ENCODE measurements around the gene LYPD6B.

The LYPD6B gene

DNA sequence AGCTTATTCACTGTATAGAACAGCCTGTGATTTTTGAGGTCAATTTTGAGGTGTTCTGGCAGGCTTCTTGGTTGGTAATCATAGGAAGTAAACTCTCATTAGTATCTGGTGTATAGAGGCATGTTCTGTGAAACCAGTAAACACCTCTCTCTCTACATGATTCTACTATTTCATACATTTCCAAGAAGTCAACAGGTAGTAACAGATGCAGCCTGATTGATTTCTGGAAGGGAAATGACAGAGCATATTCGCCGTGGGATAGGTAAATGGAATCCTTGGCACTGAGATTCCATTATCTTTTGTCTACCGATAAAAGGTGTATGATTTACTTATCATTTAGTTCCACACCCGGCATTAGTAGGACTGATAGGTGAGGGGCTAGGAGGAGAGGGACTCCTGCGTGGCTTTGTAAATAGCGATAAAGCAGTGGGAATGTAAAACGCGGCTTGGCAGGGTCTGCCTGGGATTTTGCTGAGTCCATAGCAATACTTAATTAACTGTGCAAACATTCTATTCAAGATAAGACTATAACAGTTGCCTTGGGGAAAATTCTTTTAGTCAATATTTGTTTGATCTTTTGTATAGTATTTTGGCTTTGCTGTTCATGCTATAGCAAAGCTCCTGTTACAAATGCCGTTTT is 32.3 kb downstream of the LYPD6B start:
- Mint-ChIP-seq H3K4me1 (peaks cover 20% of the 10 kb centered on the region), H3K27ac (peak overlapping the region in 1 of 3 experiments; percentile 21), H3K27me3 (ENCODE audit: low read depth) (no peaks in the 10 kb centered on the region), H3K9me3 (no peaks in the 10 kb centered on the region), H3K4me3 (no peak overlapping the region), H3K36me3 (ENCODE audit: low read depth) (peaks cover 4% of the 10 kb centered on the region)
- TF ChIP-seq CTCF (IDR thresholded peaks at IDR 0.05; ENCODE audit: unreplicated experiment in 3 of 3) = no peak

DNA sequence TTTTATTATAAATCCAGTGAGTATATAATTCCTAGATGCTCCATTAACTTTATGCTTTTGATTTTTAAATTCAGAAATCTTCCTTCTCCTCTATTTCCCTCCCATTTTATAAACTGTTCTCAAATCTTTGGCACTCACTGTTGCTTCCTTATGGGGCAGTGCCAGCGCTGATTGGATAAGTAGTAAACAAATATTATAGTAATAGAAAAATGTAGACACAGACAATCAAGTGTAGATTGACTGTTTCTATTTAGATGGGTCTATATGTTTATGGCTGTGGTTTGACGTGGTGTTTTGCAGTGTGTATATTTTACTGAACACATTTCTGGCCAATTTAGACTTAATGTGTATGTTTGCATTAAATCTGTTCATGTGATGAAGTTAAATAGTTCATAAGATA is 36.6 kb downstream of the LYPD6B start:
- no peaks in the 10 kb centered on the region for H3K27me3 Mint-ChIP-seq (ENCODE audit: low read depth)
- no peaks in the 10 kb centered on the region for H3K36me3 Mint-ChIP-seq (ENCODE audit: low read depth)
- peaks cover 49% of the 10 kb centered on the region for H3K4me1 Mint-ChIP-seq
- no peak for TF ChIP-seq CTCF (IDR thresholded peaks at IDR 0.05; ENCODE audit: unreplicated experiment in 3 of 3)
- peak overlapping the region in 2 of 3 experiments; percentile 27 to 62 for H3K4me3 Mint-ChIP-seq
- peak overlapping the region; percentile 60 to 90 (median 71) for H3K27ac Mint-ChIP-seq
- no peaks in the 10 kb centered on the region for H3K9me3 Mint-ChIP-seq

DNA sequence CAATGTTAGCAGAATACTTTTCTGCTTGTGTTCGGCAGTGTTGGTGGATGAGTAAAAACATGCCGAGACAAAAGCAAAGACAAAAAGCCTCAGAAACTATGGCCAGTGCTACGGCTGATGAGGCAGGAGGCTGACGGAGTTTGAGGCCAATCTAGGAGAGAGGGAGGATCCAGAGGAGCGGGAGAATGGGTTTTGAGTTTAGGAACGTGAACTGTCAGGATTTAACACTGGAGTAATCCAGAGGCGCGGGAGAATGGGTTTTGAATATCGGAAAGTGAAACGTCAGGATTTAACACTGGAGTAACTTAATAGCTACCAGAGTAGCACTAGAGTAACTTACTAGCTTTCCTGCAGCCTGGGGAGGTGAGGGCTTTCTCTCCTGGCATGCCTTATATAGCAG is 37.4 kb downstream of the LYPD6B start:
- Mint-ChIP-seq H3K27ac (peak overlapping the region; percentile 60 to 90 (median 71)), H3K4me1 (peaks cover 51% of the 10 kb centered on the region), H3K4me3 (peak overlapping the region; percentile 27 to 62 (median 53)), H3K36me3 (ENCODE audit: low read depth) (no peaks in the 10 kb centered on the region), H3K27me3 (ENCODE audit: low read depth) (no peaks in the 10 kb centered on the region), H3K9me3 (no peaks in the 10 kb centered on the region)
- TF ChIP-seq CTCF (IDR thresholded peaks at IDR 0.05; ENCODE audit: unreplicated experiment in 3 of 3) = no peak

- no peak for TF ChIP-seq CTCF (IDR thresholded peaks at IDR 0.05; ENCODE audit: unreplicated experiment in 3 of 3)
- peak overlapping the region; percentile 60 to 90 (median 71) for H3K27ac Mint-ChIP-seq
- H3K4me1 Mint-ChIP-seq = peaks cover 58% of the 10 kb centered on the region
- no peaks in the 10 kb centered on the region for H3K27me3 Mint-ChIP-seq (ENCODE audit: low read depth)
- peak overlapping the region in 2 of 3 experiments; percentile 13 to 32 for H3K4me3 Mint-ChIP-seq
- H3K36me3 Mint-ChIP-seq (ENCODE audit: low read depth) = no peaks in the 10 kb centered on the region
- no peaks in the 10 kb centered on the region for H3K9me3 Mint-ChIP-seq
These were observed 38.4 kb downstream of the LYPD6B start for GRCh38 chr2:149076863-149077412.

GRCh38 chr2:149077861-149078260 is 39.4 kb downstream of the LYPD6B start:
- Mint-ChIP-seq H3K36me3 (ENCODE audit: low read depth) (no peaks in the 10 kb centered on the region), H3K9me3 (no peaks in the 10 kb centered on the region), H3K4me1 (peaks cover 67% of the 10 kb centered on the region), H3K4me3 (no peak overlapping the region), H3K27ac (peak overlapping the region; percentile 60 to 90 (median 71)), H3K27me3 (ENCODE audit: low read depth) (no peaks in the 10 kb centered on the region)
- no peak for TF ChIP-seq CTCF (IDR thresholded peaks at IDR 0.05; ENCODE audit: unreplicated experiment in 3 of 3)

GRCh38 chr2:149080099-149080498 is 41.6 kb downstream of the LYPD6B start:
- H3K27me3 Mint-ChIP-seq (ENCODE audit: low read depth) = peaks cover 3% of the 10 kb centered on the region
- no peak for TF ChIP-seq CTCF (IDR thresholded peaks at IDR 0.05; ENCODE audit: unreplicated experiment in 3 of 3)
- H3K4me1 Mint-ChIP-seq = peaks cover 80% of the 10 kb centered on the region
- H3K9me3 Mint-ChIP-seq = no peaks in the 10 kb centered on the region
- H3K27ac Mint-ChIP-seq = peak overlapping the region; percentile 4 to 37 (median 23)
- H3K4me3 Mint-ChIP-seq = no peak overlapping the region
- H3K36me3 Mint-ChIP-seq (ENCODE audit: low read depth) = no peaks in the 10 kb centered on the region
